IMR-90 (cell line): ENCODE results near the gene CTNND2. TPM values are rescaled to one million over a fixed set of nuclear protein-coding genes. Genes with fewer than 3 reads are reported as not detected.

Experiments
- ATAC-seq: fragments of 200-7000 bp; cut with Tn5 transposase; 2 replicates; pipeline ENCODE4 v1.9.1; 2020; ENCODE audit warnings: low read depth, mild to moderate bottlenecking, moderate library complexity
- BruUV-seq: library from RNA; stranded (reverse); fragments of 400-500 nt; replicated peaks from 2 replicates; lab custom pipeline; 2021; lab: Mats Ljungman, UMichigan
- CTCF ChIA-PET: fragments of 300-600 bp; formaldehyde crosslinking; extraction: SDS; loops from one replicate; lab custom pipeline; 2021; ENCODE audit warnings: antibody characterized with exemption; lab: Yijun Ruan, JAX
- POLR2A ChIA-PET: fragments of 300-600 bp; sonication (Branson Sonifier 250); formaldehyde crosslinking; loops from one replicate; lab custom pipeline; 2022; ENCODE audit warnings: antibody characterized with exemption; ENCODE audit not compliant: unreplicated experiment; lab: Charles Lee
- DNase-seq: peaks from one replicate; pipeline ENCODE4 v3.0.0; 2013
- H2AFZ ChIP-seq: replicated peaks from 2 replicates; pipeline ENCODE3; 2013; ENCODE audit warnings: low read length, mild to moderate bottlenecking; ENCODE audit not compliant: poor library complexity
- H2AK5ac ChIP-seq: 2 replicates; pipeline ENCODE4 v1.6.1; 2013; ENCODE audit warnings: low read depth, low read length, inconsistent platforms
- H2AK9ac ChIP-seq: replicated peaks from 2 replicates; pipeline ENCODE3; 2013; ENCODE audit warnings: mild to moderate bottlenecking, low read depth, low read length, moderate library complexity; ENCODE audit not compliant: poor library complexity
- H2BK120ac ChIP-seq: 2 replicates; pipeline ENCODE4 v1.6.1; 2013; ENCODE audit warnings: low read depth, low read length, inconsistent platforms
- H2BK15ac ChIP-seq: 3 replicates; pipeline ENCODE4 v1.6.1; 2013; ENCODE audit warnings: low read depth, low read length, inconsistent platforms
- H2BK20ac ChIP-seq: 2 replicates; pipeline ENCODE4 v1.6.1; 2013; ENCODE audit warnings: low read depth, mild to moderate bottlenecking, inconsistent platforms, low read length, moderate library complexity
- H2BK5ac ChIP-seq: 2 replicates; pipeline ENCODE4 v1.6.1; 2013; ENCODE audit warnings: mild to moderate bottlenecking, low read depth, low read length, inconsistent platforms; ENCODE audit not compliant: poor library complexity, severe bottlenecking
- H3K14ac ChIP-seq: replicated peaks from 2 replicates; pipeline ENCODE4 v1.6.1; 2013; ENCODE audit warnings: low read depth, low read length, inconsistent platforms
- H3K18ac ChIP-seq: 2 replicates; pipeline ENCODE4 v1.6.1; 2013; ENCODE audit warnings: low read depth, low read length, control low read depth
- H3K23ac ChIP-seq: 2 replicates; pipeline ENCODE4 v1.6.1; 2013; ENCODE audit warnings: low read depth, low read length, inconsistent platforms
- H3K27ac ChIP-seq: 2 replicates; pipeline ENCODE4 v1.5.1; 2013; ENCODE audit warnings: mild to moderate bottlenecking, control low read depth, low read length; ENCODE audit not compliant: insufficient read depth
- H3K27me3 ChIP-seq: 2 replicates; pipeline ENCODE4 v1.6.1; 2013; ENCODE audit warnings: low read length; ENCODE audit not compliant: control insufficient read depth, insufficient read depth
- H3K36me3 ChIP-seq: 2 replicates; pipeline ENCODE4 v1.6.1; 2013; ENCODE audit warnings: low read length, mixed read lengths; ENCODE audit not compliant: control insufficient read depth, insufficient read depth
- H3K4ac ChIP-seq: 2 replicates; pipeline ENCODE4 v1.6.1; 2013; ENCODE audit warnings: low read depth, low read length, inconsistent platforms
- H3K4me1 ChIP-seq: 2 replicates; pipeline ENCODE4 v1.6.1; 2013; ENCODE audit warnings: low read length, mixed read lengths; ENCODE audit not compliant: control insufficient read depth, insufficient read depth
- H3K4me2 ChIP-seq: 2 replicates; pipeline ENCODE4 v1.6.1; 2013; ENCODE audit warnings: low read depth, mild to moderate bottlenecking, control low read depth, low read length, moderate library complexity
- H3K4me3 ChIP-seq: 2 replicates; pipeline ENCODE4 v1.5.1; 2013; ENCODE audit warnings: low read depth, mild to moderate bottlenecking, control low read depth, low read length, moderate library complexity; ENCODE audit not compliant: insufficient read depth
- H3K56ac ChIP-seq: 2 replicates; pipeline ENCODE4 v1.6.1; 2013; ENCODE audit warnings: low read length, inconsistent platforms; ENCODE audit not compliant: insufficient read depth; ENCODE audit errors: extremely low read depth
- H3K79me1 ChIP-seq, 2 experiments: 2 replicates each; pipeline ENCODE4 v1.6.1; 2013; ENCODE audit warnings: low read length in 2 of 2, inconsistent platforms in 1 of 2, low read depth in 1 of 2
- H3K9ac ChIP-seq: 2 replicates; pipeline ENCODE4 v1.6.1; 2013; ENCODE audit warnings: low read depth, low read length, control low read depth
- H3K9me1 ChIP-seq: 2 replicates; pipeline ENCODE4 v1.6.1; 2013; ENCODE audit warnings: low read length, inconsistent platforms; ENCODE audit not compliant: insufficient read depth
- H3K9me3 ChIP-seq: 2 replicates; pipeline ENCODE4 v1.6.1; 2013; ENCODE audit warnings: low read length; ENCODE audit not compliant: control insufficient read depth, insufficient read depth
- H4K20me1 ChIP-seq: 2 replicates; pipeline ENCODE4 v1.6.1; 2013; ENCODE audit warnings: low read length, inconsistent platforms; ENCODE audit not compliant: insufficient read depth
- H4K5ac ChIP-seq: 2 replicates; pipeline ENCODE4 v1.6.1; 2013; ENCODE audit warnings: mild to moderate bottlenecking, low read depth, low read length, control low read depth
- H4K8ac ChIP-seq, 2 experiments: 2 replicates each; pipeline ENCODE4 v1.6.1; 2013; ENCODE audit warnings: low read depth in 2 of 2, low read length in 2 of 2, control low read depth in 1 of 2, inconsistent platforms in 1 of 2
- H4K91ac ChIP-seq: 2 replicates; pipeline ENCODE4 v1.6.1; 2013; ENCODE audit warnings: low read depth, low read length, inconsistent platforms; ENCODE audit not compliant: insufficient read depth
- CHD1 ChIP-seq: IDR thresholded peaks from 2 replicates; pipeline ENCODE4 v1.6.1; 2012; ENCODE audit warnings: low read depth, low read length, improper control_type of control experiment
- NFE2L2 ChIP-seq: fragments of 150-350 bp; IDR thresholded peaks from 2 replicates; pipeline ENCODE4 v1.6.1; 2016; ENCODE audit warnings: low read depth, mild to moderate bottlenecking, low read length
- WGBS, 2 experiments: methylation state at CpG; one replicate each; pipeline versions ENCODE4 v1.1.5 to v1.1.7; 2013; ENCODE audit warnings: missing lambda C conversion rate in 2 of 2; ENCODE audit not compliant: insufficient read length in 1 of 2; ENCODE audit errors: extremely low coverage in 2 of 2; 5-methylcytosine and 5-hydroxymethylcytosine counted together
- dilution Hi-C: fragments of 300-500 bp; cut with HindIII; formaldehyde crosslinking; loops from one replicate; pipeline ENCODE4 v1.14.3; 2018; ENCODE audit warnings: low sequenced_read_pairs; ENCODE audit not compliant: unreplicated experiment
- in situ Hi-C: fragments of 300-500 bp; cut with MboI; formaldehyde crosslinking; loops from 3 replicates; pipeline ENCODE4 v1.14.3; 2019; ENCODE audit warnings: low sequenced_read_pairs, inconsistent platforms, mixed read lengths
- intact Hi-C: fragments of 100-400 bp; cut with micrococcal nuclease; formaldehyde crosslinking; loops from 2 replicates; pipeline ENCODE4 v1.10.0; 2022
- polyA plus RNA-seq, 3 experiments: library from polyadenylated mRNA; depleted of rRNA; stranded (reverse); fragments of >200 nt; gene quantifications; 2 replicates each; pipeline ENCODE4 v1.2.3, GENCODE V29; 2012; ENCODE audit warnings: low replicate concordance in 1 of 3
- total RNA-seq: library from RNA; depleted of rRNA; stranded (reverse); fragments of >200 nt; gene quantifications from 2 replicates; pipeline ENCODE4 v1.2.3, GENCODE V29; 2012

CTNND2 gene
- total and polyA plus RNA-seq, 2 of the 4 experiments (the other 2 are of a cell fraction): not detected

DNA sequence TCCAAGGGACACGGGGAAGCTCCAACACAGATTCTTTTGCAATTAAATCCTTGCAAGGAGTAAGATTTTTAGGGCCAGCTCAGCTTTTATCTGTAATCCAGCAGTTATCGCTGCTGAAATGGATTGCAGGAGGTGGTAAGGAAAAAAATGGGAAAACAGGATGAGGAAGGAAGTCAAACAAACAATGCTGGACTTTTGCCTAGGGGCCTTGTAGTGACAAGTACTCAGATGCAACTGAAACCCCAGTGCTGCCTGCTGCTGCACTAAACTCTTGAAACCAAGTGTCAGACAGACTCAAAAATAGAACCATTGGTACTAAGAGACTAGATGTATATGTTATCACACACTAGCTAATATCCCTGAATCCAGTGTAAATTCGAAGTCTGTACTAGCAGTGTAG, 309.2 kb downstream of the CTNND2 start:
- H2AK5ac ChIP-seq: no peak overlapping the region
- no peak overlapping the region for H3K18ac ChIP-seq
- no peak overlapping the region for H3K4me2 ChIP-seq
- WGBS, 2 experiments: no CpG with 5 or more reads among the region's 3 CpGs
- H2BK120ac ChIP-seq: no peak overlapping the region
- H3K27ac ChIP-seq: no peak overlapping the region
- DNase-seq (no peak), ATAC-seq (no peak)
- H3K36me3 ChIP-seq: no peaks in the 10 kb centered on the region
- intact Hi-C loops: no loop called here
- no peak overlapping the region for H3K4ac ChIP-seq
- no peaks in the 10 kb centered on the region for H3K4me1 ChIP-seq
- H3K27me3 ChIP-seq: no peaks in the 10 kb centered on the region
- TF ChIP-seq CHD1 (no peak), NFE2L2 (no peak)
- H2BK15ac ChIP-seq: no peak overlapping the region
- no peaks in the 10 kb centered on the region for H3K79me1 ChIP-seq
- no peaks in the 10 kb centered on the region for H3K9me1 ChIP-seq
- dilution Hi-C loops: no loop called here
- peaks cover 5% of the 10 kb centered on the region; the same call in 1 of the 2 replicates for H3K9me3 ChIP-seq
- H2BK20ac ChIP-seq: no peak overlapping the region
- H2AK9ac ChIP-seq: no peak overlapping the region
- no peak overlapping the region for H3K4me3 ChIP-seq
- no peak overlapping the region for H3K56ac ChIP-seq
- BruUV-seq: no TSS peak
- no peak overlapping the region for H2BK5ac ChIP-seq
- H4K91ac ChIP-seq: no peak overlapping the region
- no peak overlapping the region for H4K5ac ChIP-seq
- no peak overlapping the region for H2AFZ ChIP-seq
- in situ Hi-C loops: no loop called here
- H3K14ac ChIP-seq: no peak overlapping the region
- ChIA-PET POLR2A (no interaction called here), CTCF (no interaction called here)
- no peaks in the 10 kb centered on the region for H4K20me1 ChIP-seq
- no peak overlapping the region for H4K8ac ChIP-seq
- no peak overlapping the region for H3K9ac ChIP-seq
- no peak overlapping the region for H3K23ac ChIP-seq
